ENCODE measurements around the gene AMER1.

DNA sequence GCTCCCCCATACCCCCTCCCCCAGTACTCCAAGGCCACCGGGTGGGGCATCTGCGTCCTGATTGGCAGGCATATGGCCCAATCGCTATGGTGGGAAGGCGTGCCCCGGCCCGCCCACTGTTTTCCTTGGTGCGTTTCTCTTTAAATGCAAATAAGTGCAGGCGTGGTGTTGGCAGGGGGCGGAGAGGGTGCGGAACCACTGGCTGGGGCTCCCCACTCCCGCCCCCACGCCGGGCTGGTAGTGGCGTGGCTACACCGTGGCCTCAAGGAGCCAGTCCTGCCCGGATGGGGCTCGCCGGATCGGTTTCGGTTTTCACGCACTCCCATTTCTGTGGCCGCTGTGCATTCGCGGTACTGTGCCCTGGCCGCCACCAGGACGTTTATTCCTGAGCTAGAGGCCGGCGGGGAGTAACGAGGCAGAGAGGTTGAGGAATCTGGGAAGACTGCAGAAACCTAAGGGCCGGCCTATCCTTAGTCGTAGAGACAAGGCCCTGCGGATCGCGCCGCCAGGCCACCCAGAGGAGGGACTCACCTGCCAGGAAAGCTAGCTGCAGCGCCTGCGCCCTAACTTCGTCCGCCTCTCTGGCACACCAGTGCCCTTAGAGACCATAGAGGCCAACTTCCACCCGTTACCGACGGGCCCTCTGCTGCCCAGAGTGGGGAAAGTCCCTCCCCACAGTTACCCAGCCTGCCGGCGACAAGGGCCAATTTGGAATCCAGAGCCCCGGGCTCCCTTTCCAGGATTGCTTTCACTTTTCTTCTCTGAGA lies 410 bp upstream of the AMER1 start:
- TF ChIP-seq POLR2A (IDR thresholded peaks at IDR 0.05): peak in 1 of 2 donors; percentile 69
- TF ChIP-seq, protein P1, sequence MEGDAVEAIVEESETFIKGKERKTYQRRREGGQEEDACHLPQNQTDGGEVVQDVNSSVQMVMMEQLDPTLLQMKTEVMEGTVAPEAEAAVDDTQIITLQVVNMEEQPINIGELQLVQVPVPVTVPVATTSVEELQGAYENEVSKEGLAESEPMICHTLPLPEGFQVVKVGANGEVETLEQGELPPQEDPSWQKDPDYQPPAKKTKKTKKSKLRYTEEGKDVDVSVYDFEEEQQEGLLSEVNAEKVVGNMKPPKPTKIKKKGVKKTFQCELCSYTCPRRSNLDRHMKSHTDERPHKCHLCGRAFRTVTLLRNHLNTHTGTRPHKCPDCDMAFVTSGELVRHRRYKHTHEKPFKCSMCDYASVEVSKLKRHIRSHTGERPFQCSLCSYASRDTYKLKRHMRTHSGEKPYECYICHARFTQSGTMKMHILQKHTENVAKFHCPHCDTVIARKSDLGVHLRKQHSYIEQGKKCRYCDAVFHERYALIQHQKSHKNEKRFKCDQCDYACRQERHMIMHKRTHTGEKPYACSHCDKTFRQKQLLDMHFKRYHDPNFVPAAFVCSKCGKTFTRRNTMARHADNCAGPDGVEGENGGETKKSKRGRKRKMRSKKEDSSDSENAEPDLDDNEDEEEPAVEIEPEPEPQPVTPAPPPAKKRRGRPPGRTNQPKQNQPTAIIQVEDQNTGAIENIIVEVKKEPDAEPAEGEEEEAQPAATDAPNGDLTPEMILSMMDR (IDR thresholded peaks at IDR 0.05): peak in 3 of 12 donors; percentile 11 to 27 (median 15)
